ENCODE results near the gene PICALM. TPM values are rescaled to one million over a fixed set of nuclear protein-coding genes. Genes with fewer than 3 reads are reported as not detected.
"Not testable (repeated sequence)": the region's sequence is repeated elsewhere in the genome, so short reads cannot be mapped to it uniquely, and the experiment has no call there.

PICALM gene
- total RNA-seq, 4 donors from 2014 or later: 148 to 244 (median 221) TPM

GRCh38 chr11:86106916-86107315 is 38.0 kb upstream of the PICALM start:
- intact Hi-C loops (cut with DNase I; ENCODE audit: low total_unique reads) (no loop called here), in situ Hi-C loops (cut with MboI; ENCODE audit: low pct_ligation_motif_present in 1 of 4, low pct_unique_long_range_greater_than_20kb in 1 of 4, low sequenced_read_pairs in 3 of 4) (no loop called here)
- no peak overlapping the region for H3K27ac ChIP-seq
- no peaks in the 10 kb centered on the region for H3K36me3 ChIP-seq
- TF ChIP-seq EP300 (IDR thresholded peaks at IDR 0.05; ENCODE audit: low read depth): no peak
- no peak for TF ChIP-seq POLR2AphosphoS5 (IDR thresholded peaks at IDR 0.05)
- TF ChIP-seq, protein P1, sequence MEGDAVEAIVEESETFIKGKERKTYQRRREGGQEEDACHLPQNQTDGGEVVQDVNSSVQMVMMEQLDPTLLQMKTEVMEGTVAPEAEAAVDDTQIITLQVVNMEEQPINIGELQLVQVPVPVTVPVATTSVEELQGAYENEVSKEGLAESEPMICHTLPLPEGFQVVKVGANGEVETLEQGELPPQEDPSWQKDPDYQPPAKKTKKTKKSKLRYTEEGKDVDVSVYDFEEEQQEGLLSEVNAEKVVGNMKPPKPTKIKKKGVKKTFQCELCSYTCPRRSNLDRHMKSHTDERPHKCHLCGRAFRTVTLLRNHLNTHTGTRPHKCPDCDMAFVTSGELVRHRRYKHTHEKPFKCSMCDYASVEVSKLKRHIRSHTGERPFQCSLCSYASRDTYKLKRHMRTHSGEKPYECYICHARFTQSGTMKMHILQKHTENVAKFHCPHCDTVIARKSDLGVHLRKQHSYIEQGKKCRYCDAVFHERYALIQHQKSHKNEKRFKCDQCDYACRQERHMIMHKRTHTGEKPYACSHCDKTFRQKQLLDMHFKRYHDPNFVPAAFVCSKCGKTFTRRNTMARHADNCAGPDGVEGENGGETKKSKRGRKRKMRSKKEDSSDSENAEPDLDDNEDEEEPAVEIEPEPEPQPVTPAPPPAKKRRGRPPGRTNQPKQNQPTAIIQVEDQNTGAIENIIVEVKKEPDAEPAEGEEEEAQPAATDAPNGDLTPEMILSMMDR (IDR thresholded peaks at IDR 0.05): no peak
- no peak for TF ChIP-seq POLR2A (IDR thresholded peaks at IDR 0.05)
- no peaks in the 10 kb centered on the region for H3K9me3 ChIP-seq
- H3K27me3 ChIP-seq: no peaks in the 10 kb centered on the region
- 70 to 85% methylated on average over 2 of the region's 2 CpGs for WGBS, 2 donors (ENCODE audit: low coverage in 1 of 2)
- H3K4me3 ChIP-seq: no peak overlapping the region
- H3K4me1 ChIP-seq: no peaks in the 10 kb centered on the region
- DNase-seq: no peak

DNA sequence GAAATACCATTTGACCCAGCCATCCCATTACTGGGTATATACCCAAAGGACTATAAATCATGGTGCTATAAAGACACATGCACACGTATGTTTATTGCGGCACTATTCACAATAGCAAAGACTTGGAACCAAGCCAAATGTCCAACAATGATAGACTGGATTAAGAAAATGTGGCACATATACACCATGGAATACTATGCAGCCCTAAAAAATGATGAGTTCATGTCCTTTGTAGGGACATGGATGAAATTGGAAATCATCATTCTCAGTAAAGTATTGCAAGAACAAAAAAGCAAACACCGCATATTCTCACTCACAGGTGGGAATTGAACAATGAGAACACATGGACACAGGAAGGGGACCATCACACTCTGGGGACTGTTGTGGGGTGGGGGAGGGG is 37.1 kb upstream of the PICALM start:
- intact Hi-C loops (cut with DNase I; ENCODE audit: low total_unique reads); DNase-seq; in situ Hi-C loops (cut with MboI; ENCODE audit: low pct_ligation_motif_present in 1 of 4, low pct_unique_long_range_greater_than_20kb in 1 of 4, low sequenced_read_pairs in 3 of 4): not testable (repeated sequence)

DNA sequence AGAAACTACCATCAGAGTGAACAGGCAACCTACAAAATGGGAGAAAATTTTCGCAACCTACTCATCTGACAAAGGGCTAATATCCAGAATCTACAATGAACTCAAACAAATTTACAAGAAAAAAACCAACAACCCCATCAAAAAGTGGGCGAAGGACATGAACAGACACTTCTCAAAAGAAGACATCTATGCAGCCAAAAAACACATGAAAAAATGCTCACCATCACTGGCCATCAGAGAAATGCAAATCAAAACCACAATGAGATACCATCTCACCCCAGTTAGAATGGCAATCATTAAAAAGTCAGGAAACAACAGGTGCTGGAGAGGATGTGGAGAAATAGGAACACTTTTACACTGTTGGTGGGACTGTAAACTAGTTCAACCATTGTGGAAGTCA is 36.7 kb upstream of the PICALM start:
- in situ Hi-C loops (cut with MboI; ENCODE audit: low pct_ligation_motif_present in 1 of 4, low pct_unique_long_range_greater_than_20kb in 1 of 4, low sequenced_read_pairs in 3 of 4); H3K4me3 ChIP-seq; H3K9me3 ChIP-seq; intact Hi-C loops (cut with DNase I; ENCODE audit: low total_unique reads); H3K4me1 ChIP-seq; H3K27me3 ChIP-seq; H3K27ac ChIP-seq; DNase-seq; H3K36me3 ChIP-seq: not testable (repeated sequence)
- 100% methylated on average over 1 of the region's 2 CpGs; no CpG with 5 or more reads in 1 of the 2 donors for WGBS, 2 donors (ENCODE audit: low coverage in 1 of 2)

More for the DNA sequence above, 37.1 kb upstream of the PICALM start:
- H3K27ac ChIP-seq, H3K36me3 ChIP-seq, H3K27me3 ChIP-seq, H3K9me3 ChIP-seq, H3K4me3 ChIP-seq, H3K4me1 ChIP-seq: not testable (repeated sequence)
- 76% methylated on average over 3 of the region's 3 CpGs; no CpG with 5 or more reads in 1 of the 2 donors for WGBS, 2 donors (ENCODE audit: low coverage in 1 of 2)

GRCh38 chr11:86103808-86104207 is 34.9 kb upstream of the PICALM start:
- 67 to 71% methylated on average over 1 of the region's 1 CpG for WGBS, 2 donors (ENCODE audit: low coverage in 1 of 2)
- DNase-seq: no peak
- in situ Hi-C loops (cut with MboI; ENCODE audit: low pct_ligation_motif_present in 1 of 4, low pct_unique_long_range_greater_than_20kb in 1 of 4, low sequenced_read_pairs in 3 of 4): no loop called here

GRCh38 chr11:86101941-86102407 is 33.1 kb upstream of the PICALM start:
- in situ Hi-C loops (cut with MboI; ENCODE audit: low pct_ligation_motif_present in 1 of 4, low pct_unique_long_range_greater_than_20kb in 1 of 4, low sequenced_read_pairs in 3 of 4) (no loop called here), intact Hi-C loops (cut with DNase I; ENCODE audit: low total_unique reads) (no loop called here)
- Histone ChIP-seq H3K4me1 (no peaks in the 10 kb centered on the region), H3K9me3 (no peaks in the 10 kb centered on the region), H3K27me3 (no peaks in the 10 kb centered on the region), H3K27ac (no peak overlapping the region), H3K4me3 (no peak overlapping the region), H3K36me3 (no peaks in the 10 kb centered on the region)
- TF ChIP-seq, protein P1 (IDR thresholded peaks at IDR 0.05): no peak
- no peak for TF ChIP-seq POLR2A (IDR thresholded peaks at IDR 0.05)
- no peak for TF ChIP-seq POLR2AphosphoS5 (IDR thresholded peaks at IDR 0.05)
- no peak for TF ChIP-seq EP300 (IDR thresholded peaks at IDR 0.05; ENCODE audit: low read depth)
- WGBS, 2 donors (ENCODE audit: low coverage in 1 of 2): 53 to 66% methylated on average over 3 of the region's 3 CpGs
- no peak for DNase-seq

More at GRCh38 chr11:86103808-86104207, 34.9 kb upstream of the PICALM start:
- Histone ChIP-seq H3K4me3 (no peak overlapping the region), H3K4me1 (no peaks in the 10 kb centered on the region), H3K9me3 (no peaks in the 10 kb centered on the region), H3K27ac (no peak overlapping the region), H3K36me3 (no peaks in the 10 kb centered on the region), H3K27me3 (no peaks in the 10 kb centered on the region)
- intact Hi-C loops (cut with DNase I; ENCODE audit: low total_unique reads): no loop called here
- TF ChIP-seq, protein P1 (IDR thresholded peaks at IDR 0.05): no peak
- TF ChIP-seq POLR2A (IDR thresholded peaks at IDR 0.05) (no peak), EP300 (IDR thresholded peaks at IDR 0.05; ENCODE audit: low read depth) (no peak), POLR2AphosphoS5 (IDR thresholded peaks at IDR 0.05) (no peak)
